Measurements from ENCODE around the gene DLEC1. TPM values are rescaled to one million over a fixed set of nuclear protein-coding genes. Genes with fewer than 3 reads are reported as not detected.
"Not testable (repeated sequence)": the region's sequence is repeated elsewhere in the genome, so short reads cannot be mapped to it uniquely, and the experiment has no call there.

The DLEC1 gene
- total RNA-seq, 2 donors from 2014 or later, result 3.9 to 6.0 TPM

GRCh38 chr3:38131621-38132369 lies 92.8 kb downstream of the DLEC1 start:
- Histone ChIP-seq H3K4me1 (ENCODE audit: control insufficient read depth, insufficient read depth, low read length) (no peaks in the 10 kb centered on the region), H3K27me3 (ENCODE audit: control insufficient read depth, insufficient read depth, low read length, poor library complexity, severe bottlenecking) (no peaks in the 10 kb centered on the region), H3K27ac (ENCODE audit: low read depth, low read length) (no peak overlapping the region), H3K9me3 (ENCODE audit: control insufficient read depth, low read length) (no peaks in the 10 kb centered on the region), H3K36me3 (ENCODE audit: control insufficient read depth, insufficient read depth, low read length) (peaks cover 74% of the 10 kb centered on the region), H3K4me3 (ENCODE audit: low read length) (no peak overlapping the region), H3K9ac (ENCODE audit: extremely low read depth, low read length, poor library complexity, severe bottlenecking) (no peak overlapping the region)
- H3K36me3 Mint-ChIP-seq (ENCODE audit: low read depth), result peaks cover 56% of the 10 kb centered on the region
- H3K4me3 Mint-ChIP-seq, result no peak overlapping the region
- H3K9me3 Mint-ChIP-seq, result no peaks in the 10 kb centered on the region
- 64 to 78% methylated on average over 5 to 6 of the region's 6 CpGs for WGBS, 2 experiments (ENCODE audit: insufficient coverage in 1 of 2, insufficient read length in 1 of 2)
- H3K4me1 Mint-ChIP-seq, result peaks cover 14% of the 10 kb centered on the region
- DNase-seq, result peak; percentile 92
- H3K27ac Mint-ChIP-seq, result no peak overlapping the region
- no peaks in the 10 kb centered on the region for H3K27me3 Mint-ChIP-seq (ENCODE audit: insufficient read depth)
- TF ChIP-seq CTCF (conservative IDR thresholded peaks at IDR 0.05), result peak; percentile 87

- H3K27ac Mint-ChIP-seq, result no peak overlapping the region
- no peaks in the 10 kb centered on the region for H3K27me3 Mint-ChIP-seq (ENCODE audit: insufficient read depth)
- H3K36me3 Mint-ChIP-seq (ENCODE audit: low read depth), result peaks cover 44% of the 10 kb centered on the region
- Histone ChIP-seq H3K27ac (ENCODE audit: low read depth, low read length) (no peak overlapping the region), H3K4me3 (ENCODE audit: low read length) (no peak overlapping the region), H3K36me3 (ENCODE audit: control insufficient read depth, insufficient read depth, low read length) (peaks cover 60% of the 10 kb centered on the region), H3K9me3 (ENCODE audit: control insufficient read depth, low read length) (no peaks in the 10 kb centered on the region), H3K27me3 (ENCODE audit: control insufficient read depth, insufficient read depth, low read length, poor library complexity, severe bottlenecking) (no peaks in the 10 kb centered on the region), H3K9ac (ENCODE audit: extremely low read depth, low read length, poor library complexity, severe bottlenecking) (no peak overlapping the region), H3K4me1 (ENCODE audit: control insufficient read depth, insufficient read depth, low read length) (no peaks in the 10 kb centered on the region)
- TF ChIP-seq CTCF (conservative IDR thresholded peaks at IDR 0.05), result no peak
- H3K9me3 Mint-ChIP-seq, result no peaks in the 10 kb centered on the region
- WGBS, 2 experiments (ENCODE audit: insufficient coverage in 1 of 2, insufficient read length in 1 of 2), result 87 to 100% methylated on average over 3 of the region's 3 CpGs
- H3K4me1 Mint-ChIP-seq, result peaks cover 15% of the 10 kb centered on the region
- H3K4me3 Mint-ChIP-seq, result no peak overlapping the region
- no peak for DNase-seq
These were observed 94.2 kb downstream of the DLEC1 start for GRCh38 chr3:38133209-38133556.

GRCh38 chr3:38133557-38134405 lies 94.8 kb downstream of the DLEC1 start:
- Histone ChIP-seq H3K27ac (ENCODE audit: low read depth, low read length) (no peak overlapping the region), H3K36me3 (ENCODE audit: control insufficient read depth, insufficient read depth, low read length) (peaks cover 56% of the 10 kb centered on the region), H3K4me3 (ENCODE audit: low read length) (no peak overlapping the region), H3K9me3 (ENCODE audit: control insufficient read depth, low read length) (no peaks in the 10 kb centered on the region), H3K9ac (ENCODE audit: extremely low read depth, low read length, poor library complexity, severe bottlenecking) (no peak overlapping the region), H3K27me3 (ENCODE audit: control insufficient read depth, insufficient read depth, low read length, poor library complexity, severe bottlenecking) (no peaks in the 10 kb centered on the region), H3K4me1 (ENCODE audit: control insufficient read depth, insufficient read depth, low read length) (no peaks in the 10 kb centered on the region)
- Mint-ChIP-seq H3K4me3 (no peak overlapping the region), H3K36me3 (ENCODE audit: low read depth) (peaks cover 42% of the 10 kb centered on the region), H3K27me3 (ENCODE audit: insufficient read depth) (no peaks in the 10 kb centered on the region), H3K27ac (no peak overlapping the region), H3K4me1 (peaks cover 17% of the 10 kb centered on the region), H3K9me3 (no peaks in the 10 kb centered on the region)
- 93 to 95% methylated on average over 9 to 10 of the region's 10 CpGs for WGBS, 2 experiments (ENCODE audit: insufficient coverage in 1 of 2, insufficient read length in 1 of 2)
- peak; percentile 36 for DNase-seq
- TF ChIP-seq CTCF (conservative IDR thresholded peaks at IDR 0.05), result no peak

GRCh38 chr3:38134517-38135143 lies 95.6 kb downstream of the DLEC1 start:
- H3K4me1 ChIP-seq (ENCODE audit: control insufficient read depth, insufficient read depth, low read length); H3K27ac Mint-ChIP-seq: not testable (repeated sequence)
- peak overlapping the region; percentile 85 for H3K4me3 Mint-ChIP-seq

More at GRCh38 chr3:38134517-38135143, 95.6 kb downstream of the DLEC1 start:
- Mint-ChIP-seq H3K36me3 (ENCODE audit: low read depth) (peaks cover 34% of the 10 kb centered on the region), H3K4me1 (peaks cover 23% of the 10 kb centered on the region)
- H3K27me3 ChIP-seq (ENCODE audit: control insufficient read depth, insufficient read depth, low read length, poor library complexity, severe bottlenecking); H3K27me3 Mint-ChIP-seq (ENCODE audit: insufficient read depth); H3K9ac ChIP-seq (ENCODE audit: extremely low read depth, low read length, poor library complexity, severe bottlenecking); H3K9me3 Mint-ChIP-seq; H3K27ac ChIP-seq (ENCODE audit: low read depth, low read length); H3K9me3 ChIP-seq (ENCODE audit: control insufficient read depth, low read length); H3K4me3 ChIP-seq (ENCODE audit: low read length): not testable (repeated sequence)
- 92 to 94% methylated on average over 10 of the region's 10 CpGs for WGBS, 2 experiments (ENCODE audit: insufficient coverage in 1 of 2, insufficient read length in 1 of 2)
- peak; percentile 30 for DNase-seq
- H3K36me3 ChIP-seq (ENCODE audit: control insufficient read depth, insufficient read depth, low read length), result peaks cover 47% of the 10 kb centered on the region

All from endodermal cell (in vitro differentiated cells).